Rectal smooth muscle tissue (tissue), 1 donor: ENCODE measurements around the gene SARS1.
"Not testable (repeated sequence)": the region's sequence is repeated elsewhere in the genome, so short reads cannot be mapped to it uniquely, and the experiment has no call there.

ENCODE experiments used
- H3K27ac ChIP-seq: one replicate; pipeline ENCODE4 v1.7.0; 2013; ENCODE audit warnings: low read depth, low read length, inconsistent platforms
- H3K27me3 ChIP-seq: one replicate; pipeline ENCODE4 v1.7.0; 2013; ENCODE audit warnings: low read length; ENCODE audit not compliant: control insufficient read depth, insufficient read depth
- H3K36me3 ChIP-seq: one replicate; pipeline ENCODE4 v1.7.0; 2013; ENCODE audit warnings: low read length; ENCODE audit not compliant: control insufficient read depth, insufficient read depth
- H3K4me1 ChIP-seq: one replicate; pipeline ENCODE4 v1.7.0; 2013; ENCODE audit warnings: low read length; ENCODE audit not compliant: control insufficient read depth, insufficient read depth
- H3K4me3 ChIP-seq: one replicate; pipeline ENCODE4 v1.7.0; 2013; ENCODE audit warnings: low read length
- H3K9ac ChIP-seq: one replicate; pipeline ENCODE4 v1.7.0; 2013; ENCODE audit warnings: low read length

The SARS1 gene

GRCh38 chr1:109216662-109217061 lies 2.9 kb downstream of the SARS1 start:
- H3K27ac ChIP-seq, result no peak overlapping the region

GRCh38 chr1:109218516-109218915 lies 4.8 kb downstream of the SARS1 start:
- Histone ChIP-seq H3K27me3 (no peaks in the 10 kb centered on the region), H3K4me1 (peaks cover 11% of the 10 kb centered on the region), H3K4me3 (no peak overlapping the region), H3K9ac (no peak overlapping the region), H3K36me3 (peaks cover 3% of the 10 kb centered on the region), H3K27ac (no peak overlapping the region)

More at GRCh38 chr1:109216662-109217061, 2.9 kb downstream of the SARS1 start:
- Histone ChIP-seq H3K4me1 (peaks cover 11% of the 10 kb centered on the region), H3K36me3 (no peaks in the 10 kb centered on the region), H3K9ac (no peak overlapping the region), H3K4me3 (no peak overlapping the region), H3K27me3 (no peaks in the 10 kb centered on the region)

- H3K4me1 ChIP-seq, H3K9ac ChIP-seq, H3K27ac ChIP-seq, H3K4me3 ChIP-seq, H3K36me3 ChIP-seq, H3K27me3 ChIP-seq: not testable (repeated sequence)
Observed at GRCh38 chr1:109221201-109221600, 7.5 kb downstream of the SARS1 start.

GRCh38 chr1:109225308-109225707 lies 11.6 kb downstream of the SARS1 start:
- Histone ChIP-seq H3K27me3 (no peaks in the 10 kb centered on the region), H3K4me1 (no peaks in the 10 kb centered on the region), H3K27ac (no peak overlapping the region), H3K4me3 (no peak overlapping the region), H3K9ac (no peak overlapping the region), H3K36me3 (peaks cover 18% of the 10 kb centered on the region)

- Histone ChIP-seq H3K27ac (no peak overlapping the region), H3K36me3 (peaks cover 20% of the 10 kb centered on the region), H3K4me3 (no peak overlapping the region), H3K4me1 (no peaks in the 10 kb centered on the region), H3K9ac (no peak overlapping the region), H3K27me3 (no peaks in the 10 kb centered on the region)
Observed at GRCh38 chr1:109225711-109226445, 12.2 kb downstream of the SARS1 start.

- no peak overlapping the region for H3K9ac ChIP-seq
- H3K36me3 ChIP-seq, result peaks cover 36% of the 10 kb centered on the region
- H3K27ac ChIP-seq, result no peak overlapping the region
- H3K27me3 ChIP-seq, result no peaks in the 10 kb centered on the region
- no peak overlapping the region for H3K4me3 ChIP-seq
- H3K4me1 ChIP-seq, result no peaks in the 10 kb centered on the region
Observed at GRCh38 chr1:109228167-109228566, 14.4 kb downstream of the SARS1 start.

GRCh38 chr1:109229531-109230127 lies 15.9 kb downstream of the SARS1 start:
- Histone ChIP-seq H3K27ac (no peak overlapping the region), H3K4me3 (no peak overlapping the region), H3K4me1 (no peaks in the 10 kb centered on the region), H3K36me3 (peaks cover 36% of the 10 kb centered on the region), H3K27me3 (no peaks in the 10 kb centered on the region), H3K9ac (no peak overlapping the region)

- no peak overlapping the region for H3K27ac ChIP-seq
- no peaks in the 10 kb centered on the region for H3K27me3 ChIP-seq
- no peak overlapping the region for H3K9ac ChIP-seq
- H3K4me1 ChIP-seq, result no peaks in the 10 kb centered on the region
- peaks cover 48% of the 10 kb centered on the region for H3K36me3 ChIP-seq
- H3K4me3 ChIP-seq, result no peak overlapping the region
Observed at GRCh38 chr1:109231066-109231465, 17.3 kb downstream of the SARS1 start.

GRCh38 chr1:109235137-109235536 lies 21.4 kb downstream of the SARS1 start:
- Histone ChIP-seq H3K9ac (no peak overlapping the region), H3K36me3 (peaks cover 51% of the 10 kb centered on the region), H3K27me3 (no peaks in the 10 kb centered on the region), H3K27ac (no peak overlapping the region), H3K4me1 (no peaks in the 10 kb centered on the region), H3K4me3 (no peak overlapping the region)

- H3K27me3 ChIP-seq, result no peaks in the 10 kb centered on the region
- no peak overlapping the region for H3K4me3 ChIP-seq
- H3K36me3 ChIP-seq, result peaks cover 31% of the 10 kb centered on the region
- H3K4me1 ChIP-seq, result peaks cover 3% of the 10 kb centered on the region
- H3K9ac ChIP-seq, result no peak overlapping the region
- no peak overlapping the region for H3K27ac ChIP-seq
Observed at GRCh38 chr1:109237512-109237911, 23.8 kb downstream of the SARS1 start.

GRCh38 chr1:109238382-109238781 lies 24.7 kb downstream of the SARS1 start:
- H3K36me3 ChIP-seq, result peaks cover 28% of the 10 kb centered on the region

GRCh38 chr1:109239047-109239408 lies 25.3 kb downstream of the SARS1 start:
- H3K27ac ChIP-seq, result no peak overlapping the region
- H3K9ac ChIP-seq, result no peak overlapping the region

More at GRCh38 chr1:109238382-109238781, 24.7 kb downstream of the SARS1 start:
- Histone ChIP-seq H3K9ac (no peak overlapping the region), H3K4me3 (no peak overlapping the region), H3K27ac (no peak overlapping the region), H3K27me3 (no peaks in the 10 kb centered on the region), H3K4me1 (peaks cover 3% of the 10 kb centered on the region)

More at GRCh38 chr1:109239047-109239408, 25.3 kb downstream of the SARS1 start:
- Histone ChIP-seq H3K4me1 (peaks cover 3% of the 10 kb centered on the region), H3K4me3 (no peak overlapping the region), H3K27me3 (no peaks in the 10 kb centered on the region), H3K36me3 (peaks cover 28% of the 10 kb centered on the region)
